ENCODE results near the gene CFAP68.

DNA sequence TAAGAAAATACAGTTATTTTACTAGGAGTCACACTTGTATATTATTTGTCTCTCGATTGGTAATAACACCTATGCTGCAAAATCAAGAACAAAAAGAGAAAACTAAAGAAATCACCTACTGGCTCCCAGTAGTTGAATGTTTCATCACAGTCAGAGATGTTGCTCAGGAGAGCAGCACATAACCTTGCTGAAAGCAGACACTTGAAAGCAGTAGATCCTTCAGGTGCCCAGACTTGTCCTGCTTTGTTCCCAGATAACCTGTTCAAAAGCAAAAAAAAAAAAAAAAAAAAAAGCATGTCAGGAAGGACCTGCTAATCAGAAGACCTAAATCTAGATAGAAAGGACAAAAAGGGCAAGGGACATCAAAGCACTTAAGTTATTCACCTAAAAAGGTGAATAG lies 9.2 kb upstream of the CFAP68 start:
- TF ChIP-seq CTCF (IDR thresholded peaks at IDR 0.05; ENCODE audit: low read depth, low read length), result no peak
- TF ChIP-seq MAX (IDR thresholded peaks at IDR 0.05; ENCODE audit: low read depth, low read length), result no peak
- no peak for TF ChIP-seq POLR2A (IDR thresholded peaks at IDR 0.05; ENCODE audit: extremely low read depth, insufficient read length)
